ENCODE results near the gene SLC1A7. TPM values are rescaled to one million over a fixed set of nuclear protein-coding genes. Genes with fewer than 3 reads are reported as not detected.
A peak's percentile ranks its signal among the peaks of the same experiment; 100 is the strongest.

The SLC1A7 gene
- total RNA-seq, 1 donor from 2014 or later: not detected

GRCh38 chr1:53160924-53161378, 18.5 kb upstream of the SLC1A7 start:
- DNase-seq (ENCODE audit: low read depth, low spot score): no peak

GRCh38 chr1:53158900-53159299, 16.5 kb upstream of the SLC1A7 start:
- DNase-seq (ENCODE audit: low read depth, low spot score): no peak

- DNase-seq (ENCODE audit: low read depth, low spot score): no peak
Measured at GRCh38 chr1:53156783-53157182, 14.3 kb upstream of the SLC1A7 start.

- DNase-seq (ENCODE audit: low read depth, low spot score): no peak
Measured at GRCh38 chr1:53155945-53156344, 13.5 kb upstream of the SLC1A7 start.

- DNase-seq (ENCODE audit: low read depth, low spot score): no peak
Measured at GRCh38 chr1:53155534-53155933, 13.1 kb upstream of the SLC1A7 start.

GRCh38 chr1:53154859-53155438, 12.5 kb upstream of the SLC1A7 start:
- DNase-seq (ENCODE audit: low read depth, low spot score): no peak

- DNase-seq (ENCODE audit: low read depth, low spot score): no peak
Measured at GRCh38 chr1:53153752-53154151, 11.3 kb upstream of the SLC1A7 start.

GRCh38 chr1:53148123-53148522, 5.7 kb upstream of the SLC1A7 start:
- DNase-seq (ENCODE audit: low read depth, low spot score): no peak

GRCh38 chr1:53147174-53147573, 4.7 kb upstream of the SLC1A7 start:
- no peak for DNase-seq (ENCODE audit: low read depth, low spot score)

GRCh38 chr1:53145942-53146708, 3.7 kb upstream of the SLC1A7 start:
- peak; percentile 35 for DNase-seq (ENCODE audit: low read depth, low spot score)

GRCh38 chr1:53145619-53145941, 3.1 kb upstream of the SLC1A7 start:
- no peak for DNase-seq (ENCODE audit: low read depth, low spot score)

- DNase-seq (ENCODE audit: low read depth, low spot score): no peak
Measured at GRCh38 chr1:53145051-53145600, 2.7 kb upstream of the SLC1A7 start.

- no peak for DNase-seq (ENCODE audit: low read depth, low spot score)
Measured at GRCh38 chr1:53144201-53144600, 1.8 kb upstream of the SLC1A7 start.

GRCh38 chr1:53143527-53143926, 1.1 kb upstream of the SLC1A7 start:
- DNase-seq (ENCODE audit: low read depth, low spot score): no peak

- DNase-seq (ENCODE audit: low read depth, low spot score): no peak
Measured at GRCh38 chr1:53141487-53142055, 867 bp downstream of the SLC1A7 start.

- no peak for DNase-seq (ENCODE audit: low read depth, low spot score)
Measured at GRCh38 chr1:53140451-53140850, 2.0 kb downstream of the SLC1A7 start.

- DNase-seq (ENCODE audit: low read depth, low spot score): peak; percentile 10
Measured at GRCh38 chr1:53139951-53140361, 2.5 kb downstream of the SLC1A7 start.

GRCh38 chr1:53138991-53139884, 3.2 kb downstream of the SLC1A7 start:
- no peak for DNase-seq (ENCODE audit: low read depth, low spot score)

- DNase-seq (ENCODE audit: low read depth, low spot score): no peak
Measured at GRCh38 chr1:53137729-53138128, 4.7 kb downstream of the SLC1A7 start.

- no peak for DNase-seq (ENCODE audit: low read depth, low spot score)
Measured at GRCh38 chr1:53135735-53136114, 6.7 kb downstream of the SLC1A7 start.

- DNase-seq (ENCODE audit: low read depth, low spot score): no peak
Measured at GRCh38 chr1:53134961-53135734, 7.3 kb downstream of the SLC1A7 start.

Data from pulmonary artery endothelial cell (primary cell).